Measurements from ENCODE around the gene TNNI3K. TPM values are rescaled to one million over a fixed set of nuclear protein-coding genes. Genes with fewer than 3 reads are reported as not detected.

The TNNI3K gene
- total RNA-seq, 4 donors from 2014 or later: 0.73 to 2.0 TPM; not detected in 2

DNA sequence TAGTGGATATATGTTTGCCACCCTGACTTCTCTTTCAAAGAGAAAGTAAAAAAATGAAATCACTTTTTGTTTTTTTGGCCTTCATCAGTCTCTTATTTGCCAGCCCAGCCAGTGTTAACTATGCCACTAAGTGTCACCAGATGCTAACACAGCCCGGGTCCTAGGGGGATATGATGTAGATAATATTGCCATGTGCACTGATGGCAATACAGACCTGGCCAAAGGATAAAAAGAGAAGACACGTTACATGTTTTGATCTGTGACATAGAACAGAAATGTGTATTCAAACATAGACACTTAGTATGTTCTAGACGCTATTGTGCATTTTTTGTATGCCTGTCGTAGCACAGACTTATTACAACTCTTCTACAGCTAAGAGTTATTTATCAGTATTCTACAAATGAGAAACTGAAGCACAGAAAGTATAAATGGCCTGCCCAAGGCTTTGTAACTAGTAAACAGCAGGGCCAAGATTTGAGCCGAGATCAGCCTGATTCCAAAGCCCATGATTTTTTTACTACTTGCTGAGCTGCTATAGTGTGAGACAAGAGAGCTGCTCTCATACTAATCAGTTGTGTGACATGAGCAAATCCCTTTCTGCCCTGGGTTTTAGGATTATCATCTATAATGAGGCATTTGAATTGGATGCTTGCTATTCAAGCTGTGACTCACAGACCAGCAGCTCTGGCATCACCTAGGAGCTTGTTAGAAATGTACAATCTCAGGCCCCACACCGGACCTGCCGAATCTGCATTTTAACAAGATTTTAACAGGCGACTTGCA is 270.9 kb downstream of the TNNI3K start:
- no peak overlapping the region for H3K27ac ChIP-seq
- H3K27me3 ChIP-seq: no peaks in the 10 kb centered on the region
- no peak for DNase-seq
- H3K4me1 ChIP-seq: no peaks in the 10 kb centered on the region
- H3K4me3 ChIP-seq (replicated peaks in 1 of 3): no peak overlapping the region
- H3K9me3 ChIP-seq: no peaks in the 10 kb centered on the region
- no peak for TF ChIP-seq POLR2A (IDR thresholded peaks at IDR 0.05)
- no peak for TF ChIP-seq CTCF (IDR thresholded peaks at IDR 0.05)
- 73 to 82% methylated on average over 8 of the region's 8 CpGs for WGBS, 2 donors
- intact Hi-C loops (cut with DNase I): no loop called here
- H3K36me3 ChIP-seq: no peaks in the 10 kb centered on the region

- Histone ChIP-seq H3K4me3 (replicated peaks in 1 of 3) (no peak overlapping the region), H3K27ac (no peak overlapping the region), H3K36me3 (no peaks in the 10 kb centered on the region), H3K27me3 (no peaks in the 10 kb centered on the region), H3K4me1 (no peaks in the 10 kb centered on the region), H3K9me3 (no peaks in the 10 kb centered on the region)
- TF ChIP-seq CTCF (IDR thresholded peaks at IDR 0.05) (no peak), POLR2A (IDR thresholded peaks at IDR 0.05) (no peak)
- DNase-seq: no peak
- intact Hi-C loops (cut with DNase I): no loop called here
- 12 to 25% methylated on average over 3 of the region's 3 CpGs for WGBS, 2 donors
Measured at GRCh38 chr1:74508449-74508848, 273.3 kb downstream of the TNNI3K start.

DNA sequence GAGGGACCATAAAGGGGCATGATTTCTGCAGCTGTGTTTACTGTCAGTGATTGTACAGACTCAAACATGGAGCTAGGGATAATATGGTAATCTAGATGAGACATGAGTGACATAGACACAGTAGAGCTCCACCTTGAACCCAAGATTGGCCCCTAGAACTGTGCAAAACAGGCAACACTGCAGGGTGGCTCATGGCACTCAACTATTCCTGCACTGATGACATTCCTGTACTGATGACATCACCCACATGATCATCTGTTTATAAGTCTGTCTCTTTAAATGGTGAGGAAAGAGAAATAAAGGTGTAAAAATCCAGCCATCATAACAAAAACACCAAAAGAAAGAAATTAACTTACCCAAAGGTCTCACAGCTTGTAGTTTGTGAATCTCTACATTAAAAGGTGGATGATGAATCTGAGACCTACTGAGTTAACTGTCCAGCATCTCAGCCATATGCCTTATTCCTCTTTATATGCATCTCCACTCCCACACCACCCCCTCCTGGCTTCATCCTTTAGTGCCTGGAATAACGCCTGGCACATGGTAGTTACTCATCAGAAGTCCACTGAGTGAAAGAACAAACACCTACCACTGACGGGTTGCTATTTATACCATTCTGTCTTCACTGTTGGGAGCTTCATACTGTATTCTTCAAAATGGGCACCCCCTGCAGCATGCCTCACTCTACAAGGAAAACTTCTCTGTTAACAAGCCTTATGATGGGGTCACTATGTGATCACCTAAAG is 277.2 kb downstream of the TNNI3K start, which contains the start of gene LRRC53:
LRRC53 (minus strand) TSS at position 442 of the 746 bp plus-strand sequence. CDS start 29,262 bp downstream, outside the sequence.
- Histone ChIP-seq H3K27ac (no peak within 1 kb of the TSS), H3K36me3 (no peaks in the 10 kb centered on the region), H3K9me3 (no peaks in the 10 kb centered on the region), H3K4me3 (replicated peaks in 1 of 3) (no peak within 1 kb of the TSS), H3K27me3 (no peaks in the 10 kb centered on the region), H3K4me1 (no peaks in the 10 kb centered on the region)
- TF ChIP-seq CTCF (IDR thresholded peaks at IDR 0.05) (no peak), POLR2A (IDR thresholded peaks at IDR 0.05) (no peak)
- no peak for DNase-seq
- intact Hi-C loops (cut with DNase I): no loop called here
- 67 to 75% methylated on average over 2 of the region's 2 CpGs for WGBS, 2 donors

- H3K9me3 ChIP-seq: no peaks in the 10 kb centered on the region
- no peak overlapping the region for H3K27ac ChIP-seq
- TF ChIP-seq POLR2A (IDR thresholded peaks at IDR 0.05) (no peak), CTCF (IDR thresholded peaks at IDR 0.05) (no peak)
- intact Hi-C loops (cut with DNase I): no loop called here
- H3K4me1 ChIP-seq: no peaks in the 10 kb centered on the region
- H3K27me3 ChIP-seq: no peaks in the 10 kb centered on the region
- H3K36me3 ChIP-seq: no peaks in the 10 kb centered on the region
- no peak for DNase-seq
- H3K4me3 ChIP-seq (replicated peaks in 1 of 3): no peak overlapping the region
- 78 to 79% methylated on average over 8 of the region's 8 CpGs for WGBS, 2 donors
Measured at GRCh38 chr1:74513411-74514300, 278.5 kb downstream of the TNNI3K start.

Measured in thyroid gland (tissue), 4 donors.